CD1c-positive myeloid dendritic cell (primary cell): ENCODE data around the gene ECSIT.
"Not testable (repeated sequence)": the region's sequence is repeated elsewhere in the genome, so short reads cannot be mapped to it uniquely, and the experiment has no call there.

ENCODE experiments used
- DNase-seq: peaks from one replicate; pipeline ENCODE4 v3.0.0-alpha.2; 2016; ENCODE audit errors: extremely low spot score

The ECSIT gene

GRCh38 chr19:11478167-11479089, 50.5 kb downstream of the ECSIT start:
- DNase-seq: peak; percentile 8

GRCh38 chr19:11475861-11476260, 53.1 kb downstream of the ECSIT start:
- no peak for DNase-seq

- DNase-seq: not testable (repeated sequence)
These were observed 53.6 kb downstream of the ECSIT start for GRCh38 chr19:11475343-11475742.

- no peak for DNase-seq
These were observed 55.2 kb downstream of the ECSIT start for GRCh38 chr19:11473725-11474124.

GRCh38 chr19:11468266-11468845, 60.6 kb downstream of the ECSIT start:
- not testable (repeated sequence) for DNase-seq

- DNase-seq: no peak
These were observed 63.3 kb downstream of the ECSIT start for GRCh38 chr19:11465600-11465999.

GRCh38 chr19:11464333-11465265, 64.3 kb downstream of the ECSIT start:
- no peak for DNase-seq

GRCh38 chr19:11463391-11463790, 65.5 kb downstream of the ECSIT start:
- DNase-seq: no peak

GRCh38 chr19:11461453-11461852, 67.5 kb downstream of the ECSIT start:
- DNase-seq: no peak

- DNase-seq: no peak
These were observed 68.7 kb downstream of the ECSIT start for GRCh38 chr19:11460207-11460606.

- not testable (repeated sequence) for DNase-seq
These were observed 70.0 kb downstream of the ECSIT start for GRCh38 chr19:11458912-11459311.

GRCh38 chr19:11458236-11458900, 70.6 kb downstream of the ECSIT start:
- no peak for DNase-seq

GRCh38 chr19:11457831-11458230, 71.1 kb downstream of the ECSIT start:
- DNase-seq: no peak

GRCh38 chr19:11457115-11457514, 71.8 kb downstream of the ECSIT start:
- DNase-seq: no peak

- DNase-seq: no peak
These were observed 72.3 kb downstream of the ECSIT start for GRCh38 chr19:11456659-11457058.
